ENCODE measurements around the gene USP25. TPM values are rescaled to one million over a fixed set of nuclear protein-coding genes. Genes with fewer than 3 reads are reported as not detected.

The USP25 gene
- total RNA-seq, 1 donor from 2014 or later = 82.8 TPM

- Mint-ChIP-seq H3K4me1 (peaks cover 13% of the 10 kb centered on the region), H3K9me3 (peaks cover 32% of the 10 kb centered on the region), H3K4me3 (no peak overlapping the region), H3K27me3 (ENCODE audit: low read depth) (no peaks in the 10 kb centered on the region), H3K36me3 (peaks cover 4% of the 10 kb centered on the region), H3K27ac (peak overlapping the region; percentile 4)
- no peak for DNase-seq (ENCODE audit: low spot score in 2 of 2, unreplicated experiment in 2 of 2)
- no peak for TF ChIP-seq CTCF (IDR thresholded peaks at IDR 0.05; ENCODE audit: unreplicated experiment)
These were observed 23.1 kb upstream of the USP25 start for GRCh38 chr21:15706696-15707095.

- DNase-seq (ENCODE audit: low spot score in 2 of 2, unreplicated experiment in 2 of 2) = no peak
- Mint-ChIP-seq H3K4me3 (no peak overlapping the region), H3K9me3 (peaks cover 4% of the 10 kb centered on the region), H3K36me3 (no peaks in the 10 kb centered on the region), H3K4me1 (peaks cover 9% of the 10 kb centered on the region), H3K27ac (no peak overlapping the region), H3K27me3 (ENCODE audit: low read depth) (no peaks in the 10 kb centered on the region)
- no peak for TF ChIP-seq CTCF (IDR thresholded peaks at IDR 0.05; ENCODE audit: unreplicated experiment)
These were observed 16.4 kb upstream of the USP25 start for GRCh38 chr21:15713412-15713811.

- Mint-ChIP-seq H3K9me3 (peaks cover 18% of the 10 kb centered on the region), H3K27me3 (ENCODE audit: low read depth) (no peaks in the 10 kb centered on the region), H3K4me1 (peaks cover 8% of the 10 kb centered on the region), H3K4me3 (no peak overlapping the region), H3K27ac (no peak overlapping the region), H3K36me3 (no peaks in the 10 kb centered on the region)
- no peak for TF ChIP-seq CTCF (IDR thresholded peaks at IDR 0.05; ENCODE audit: unreplicated experiment)
- DNase-seq (ENCODE audit: low spot score in 2 of 2, unreplicated experiment in 2 of 2) = no peak
These were observed 11.1 kb upstream of the USP25 start for GRCh38 chr21:15718711-15719110.

GRCh38 chr21:15719976-15720375 lies 9.8 kb upstream of the USP25 start:
- no peak for TF ChIP-seq CTCF (IDR thresholded peaks at IDR 0.05; ENCODE audit: unreplicated experiment)
- H3K4me3 Mint-ChIP-seq = no peak overlapping the region
- no peaks in the 10 kb centered on the region for H3K27me3 Mint-ChIP-seq (ENCODE audit: low read depth)
- no peaks in the 10 kb centered on the region for H3K36me3 Mint-ChIP-seq
- peaks cover 10% of the 10 kb centered on the region for H3K4me1 Mint-ChIP-seq
- H3K9me3 Mint-ChIP-seq = peaks cover 18% of the 10 kb centered on the region
- DNase-seq (ENCODE audit: low spot score in 2 of 2, unreplicated experiment in 2 of 2) = no peak
- H3K27ac Mint-ChIP-seq = no peak overlapping the region

DNA sequence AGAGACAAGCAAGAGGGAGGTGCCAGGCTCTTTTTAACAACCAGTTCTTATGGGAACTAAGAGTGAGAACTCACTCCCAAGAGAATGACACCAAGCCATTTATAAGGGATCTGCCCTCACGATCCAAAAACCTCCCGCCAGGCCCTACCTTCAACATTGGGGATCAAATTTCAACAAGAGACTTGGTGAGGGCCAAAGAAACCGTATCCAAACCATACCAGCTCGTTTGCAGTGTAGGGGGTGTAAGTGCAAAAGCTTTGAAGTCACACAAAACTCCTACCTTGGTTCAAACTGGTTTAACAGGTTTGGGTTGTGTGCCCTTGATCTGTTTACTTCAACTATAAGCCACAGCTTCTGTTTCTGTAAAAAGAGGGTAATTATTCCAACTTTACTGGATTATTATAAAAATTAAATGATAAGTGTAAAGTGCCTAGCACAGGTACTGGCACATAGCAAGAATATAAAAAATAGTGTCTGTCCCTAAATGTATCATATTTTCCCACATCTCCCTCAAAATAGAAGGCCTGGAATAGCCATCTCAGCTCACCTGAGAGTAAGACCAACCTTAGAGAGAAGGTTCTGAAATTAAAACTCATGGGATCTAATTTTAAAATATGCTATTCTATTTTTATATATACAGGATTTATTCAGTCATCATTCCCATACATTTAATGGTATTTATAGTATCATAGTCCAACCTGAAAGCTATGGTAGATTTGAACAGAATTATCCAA lies 7.0 kb upstream of the USP25 start:
- no peaks in the 10 kb centered on the region for H3K36me3 Mint-ChIP-seq
- TF ChIP-seq CTCF (IDR thresholded peaks at IDR 0.05; ENCODE audit: unreplicated experiment) = no peak
- no peak overlapping the region for H3K4me3 Mint-ChIP-seq
- no peak for DNase-seq (ENCODE audit: low spot score in 2 of 2, unreplicated experiment in 2 of 2)
- H3K27me3 Mint-ChIP-seq (ENCODE audit: low read depth) = no peaks in the 10 kb centered on the region
- no peak overlapping the region for H3K27ac Mint-ChIP-seq
- peaks cover 3% of the 10 kb centered on the region for H3K4me1 Mint-ChIP-seq
- H3K9me3 Mint-ChIP-seq = peaks cover 18% of the 10 kb centered on the region
